SK-N-MC (cell line): ENCODE data around the gene MIER2.

Source experiments
- EZH2 ChIP-seq: fragments of 200-600 bp; sonication (generic); IDR thresholded peaks from one replicate; pipeline ENCODE4 v1.6.1; 2017; ENCODE audit warnings: antibody characterized with exemption
- FOXP2 ChIP-seq: optimal IDR thresholded peaks from 2 replicates; pipeline ENCODE3; 2011; ENCODE audit warnings: mild to moderate bottlenecking, moderate library complexity; ENCODE audit not compliant: insufficient read depth; ENCODE audit errors: extremely low read length, control extremely low read depth
- POLR2AphosphoS5 ChIP-seq: IDR thresholded peaks from 2 replicates; pipeline ENCODE4 v1.6.1; 2012; ENCODE audit warnings: mild to moderate bottlenecking, low read depth, low read length, borderline replicate concordance

- no peak for TF ChIP-seq POLR2AphosphoS5
- no peak for TF ChIP-seq EZH2
- no peak for TF ChIP-seq FOXP2
These were observed 30.4 kb downstream of the MIER2 start for GRCh38 chr19:313988-314815.
